HCT116 (cell line): Measurements from ENCODE around the gene STAT4. TPM values are rescaled to one million over a fixed set of nuclear protein-coding genes. Genes with fewer than 3 reads are reported as not detected.

Source experiments
- ATAC-seq: fragments of 200-7000 bp; cut with Tn5 transposase; 2 replicates; pipeline ENCODE4 v1.9.1; 2020; ENCODE audit warnings: mild to moderate bottlenecking, moderate library complexity
- BruUV-seq: library from RNA; stranded (reverse); fragments of 400-500 nt; replicated peaks from 2 replicates; lab custom pipeline; 2021; lab: Mats Ljungman, UMichigan
- CTCF ChIA-PET: fragments of 300-600 bp; sonication (Branson Sonifier 250); formaldehyde crosslinking; loops from one replicate; lab custom pipeline; 2021; ENCODE audit warnings: antibody characterized with exemption; lab: Charles Lee
- POLR2A ChIA-PET: fragments of 300-600, 350-600 bp; sonication (Branson Sonifier 250); formaldehyde crosslinking; loops from one replicate; lab custom pipeline; 2021; ENCODE audit warnings: antibody characterized with exemption; lab: Charles Lee
- RAD21 ChIA-PET, 2 experiments: fragments of 300-600 bp; sonication (Branson Sonifier 250); formaldehyde crosslinking; loops; one replicate each; lab custom pipeline; 2023; ENCODE audit warnings: low total read pairs in 2 of 2; ENCODE audit not compliant: uncharacterized antibody in 2 of 2, unreplicated experiment in 2 of 2, low non-redundant PET in 1 of 2; lab: Charles Lee
- DNase-seq: peaks from one replicate; pipeline ENCODE4 v3.0.0-alpha.2; 2010; ENCODE audit warnings: low read depth, low spot score
- H2AFZ ChIP-seq: fragments of 200-600 bp; shearing (Covaris generic), sonication (generic); 2 replicates; pipeline ENCODE4 v1.6.1; 2017; ENCODE audit warnings: low read depth, mixed run types, mixed read lengths, antibody characterized with exemption, low read length; ENCODE audit not compliant: poor library complexity, severe bottlenecking
- H3K27ac ChIP-seq: 2 replicates; pipeline ENCODE4 v1.5.1; 2012; ENCODE audit warnings: low read depth, low read length
- H3K27me3 ChIP-seq: fragments of 200-600 bp; sonication (generic); 2 replicates; pipeline ENCODE4 v1.6.1; 2016; ENCODE audit warnings: mixed run types, low read length, mixed read lengths; ENCODE audit not compliant: insufficient read depth
- H3K36me3 ChIP-seq, 2 experiments: fragments of 200-500 bp in 1 of 2; fragments of 200-600 bp in 1 of 2; sonication (Bioruptor generic) in 1 of 2; sonication (generic) in 1 of 2; 2 replicates each; pipeline versions ENCODE4 v1.5.1 to v1.6.1; 2014 to 2016; ENCODE audit warnings: low read length in 2 of 2, inconsistent platforms in 1 of 2, mixed read lengths in 1 of 2, mixed run types in 1 of 2; ENCODE audit not compliant: insufficient read depth in 2 of 2, control insufficient read depth in 1 of 2
- H3K4me1 ChIP-seq, 2 experiments: fragments of 200-600 bp in 1 of 2; sonication (generic) in 1 of 2; 2 replicates each; pipeline versions ENCODE4 v1.5.1 to v1.6.1; 2012 to 2017; ENCODE audit warnings: low read length in 2 of 2, inconsistent platforms in 1 of 2, mild to moderate bottlenecking in 1 of 2, mixed read lengths in 1 of 2, mixed run types in 1 of 2, moderate library complexity in 1 of 2; ENCODE audit not compliant: insufficient read depth in 2 of 2, control insufficient read depth in 1 of 2
- H3K4me2 ChIP-seq: fragments of 200-600 bp; sonication (generic); 2 replicates; pipeline ENCODE4 v1.6.1; 2017; ENCODE audit warnings: mixed run types, low read length, mixed read lengths
- H3K4me3 ChIP-seq, 2 experiments: fragments of 200-600 bp in 1 of 2; sonication (generic) in 1 of 2; replicated peaks in 1 of 2; 2 replicates each; pipeline ENCODE4 v1.5.1; 2011 to 2016; ENCODE audit warnings: low read length in 2 of 2, control low read depth in 1 of 2, low read depth in 1 of 2, mild to moderate bottlenecking in 1 of 2, mixed read lengths in 1 of 2, mixed run types in 1 of 2
- H3K79me2 ChIP-seq: fragments of 200-600 bp; sonication (generic); 2 replicates; pipeline ENCODE4 v1.6.1; 2017; ENCODE audit warnings: mild to moderate bottlenecking, mixed run types, low read length, moderate library complexity, mixed read lengths; ENCODE audit not compliant: insufficient read depth
- H3K9ac ChIP-seq: fragments of 200-600 bp; sonication (generic); 2 replicates; pipeline ENCODE4 v1.6.1; 2016; ENCODE audit warnings: low read length, mixed read lengths
- H3K9me2 ChIP-seq: fragments of 200-600 bp; sonication (generic), shearing (Covaris generic); 2 replicates; pipeline ENCODE4 v1.6.1; 2017; ENCODE audit warnings: mixed run types, mild to moderate bottlenecking, moderate library complexity; ENCODE audit not compliant: insufficient read depth
- H3K9me3 ChIP-seq, 2 experiments: fragments of 200-500 bp in 1 of 2; fragments of 200-600 bp in 1 of 2; sonication (Bioruptor generic) in 1 of 2; sonication (generic) in 1 of 2; 2 replicates each; pipeline ENCODE4 v1.6.1; 2014 to 2017; ENCODE audit warnings: low read length in 2 of 2, mixed read lengths in 2 of 2, inconsistent platforms in 1 of 2, low read depth in 1 of 2, mild to moderate bottlenecking in 1 of 2, mixed run types in 1 of 2, moderate library complexity in 1 of 2; ENCODE audit not compliant: control insufficient read depth in 1 of 2, insufficient read depth in 1 of 2
- H4K20me1 ChIP-seq: fragments of 200-600 bp; sonication (generic), shearing (Covaris generic); 2 replicates; pipeline ENCODE4 v1.6.1; 2017; ENCODE audit warnings: mixed run types, mild to moderate bottlenecking, moderate library complexity; ENCODE audit not compliant: insufficient read depth
- CBX3 ChIP-seq: IDR thresholded peaks from 2 replicates; pipeline ENCODE4 v1.6.1; 2012; ENCODE audit warnings: low read depth
- CEBPB ChIP-seq: IDR thresholded peaks from 2 replicates; pipeline ENCODE4 v1.6.1; 2012; ENCODE audit warnings: low read depth
- EGR1 ChIP-seq: IDR thresholded peaks from 2 replicates; pipeline ENCODE4 v1.6.1; 2012; ENCODE audit warnings: low read depth
- ELF1 ChIP-seq: IDR thresholded peaks from 2 replicates; pipeline ENCODE4 v1.6.1; 2012; ENCODE audit warnings: low read depth, borderline replicate concordance
- EZH2phosphoT487 ChIP-seq: fragments of 200-600 bp; IDR thresholded peaks from 2 replicates; pipeline ENCODE4 v1.6.1; 2018; ENCODE audit warnings: antibody characterized with exemption, borderline replicate concordance
- JUND ChIP-seq: IDR thresholded peaks from 2 replicates; pipeline ENCODE4 v1.6.1; 2012
- SIN3A ChIP-seq: IDR thresholded peaks from 2 replicates; pipeline ENCODE4 v1.6.1; 2012; ENCODE audit warnings: low read depth
- SP1 ChIP-seq: IDR thresholded peaks from 2 replicates; pipeline ENCODE4 v1.6.1; 2012; ENCODE audit warnings: low read depth
- ZNF274 ChIP-seq: fragments of 200-500 bp; sonication (Bioruptor generic); IDR thresholded peaks from 2 replicates; pipeline ENCODE4 v1.6.1; 2014; ENCODE audit warnings: mild to moderate bottlenecking, low read depth, low read length, inconsistent platforms
- intact Hi-C: fragments of 100-400 bp; cut with micrococcal nuclease; formaldehyde crosslinking; loops from 2 replicates; pipeline ENCODE4 v1.10.0; 2022
- total RNA-seq: library from RNA; stranded (reverse); gene quantifications from one replicate; pipeline ENCODE4 v1.2.1, GENCODE V29; 2021; ENCODE audit not compliant: unreplicated experiment
- TF ChIP-seq, protein P1 (sequence below), 3 experiments: fragments of 200-600 bp in 1 of 3; sonication (generic) in 1 of 3; IDR thresholded peaks in 2 of 3; conservative IDR thresholded peaks in 1 of 3; 2 replicates each; pipeline ENCODE4 v1.5.1; 2012 to 2017; ENCODE audit warnings: low read depth in 2 of 3, low read length in 2 of 3, antibody characterized with exemption in 1 of 3, borderline replicate concordance in 1 of 3, control low read depth in 1 of 3, mild to moderate bottlenecking in 1 of 3, mixed read lengths in 1 of 3, mixed run types in 1 of 3, moderate library complexity in 1 of 3; ENCODE audit not compliant: insufficient read depth in 1 of 3
- TF ChIP-seq, protein P2 (sequence below): IDR thresholded peaks from 2 replicates; pipeline ENCODE4 v1.6.1; 2011; ENCODE audit warnings: mild to moderate bottlenecking, low read length, moderate library complexity; ENCODE audit not compliant: insufficient replicate concordance; ENCODE audit errors: extremely low read depth
- TF ChIP-seq, protein P3 (sequence below): IDR thresholded peaks from 2 replicates; pipeline ENCODE4 v1.6.1; 2012
- TF ChIP-seq, protein P4 (sequence below): IDR thresholded peaks from 2 replicates; pipeline ENCODE4 v1.6.1; 2012; ENCODE audit warnings: low read depth

Gene STAT4
- total RNA-seq, 1 experiment from 2014 or later, result 2.0 TPM

DNA sequence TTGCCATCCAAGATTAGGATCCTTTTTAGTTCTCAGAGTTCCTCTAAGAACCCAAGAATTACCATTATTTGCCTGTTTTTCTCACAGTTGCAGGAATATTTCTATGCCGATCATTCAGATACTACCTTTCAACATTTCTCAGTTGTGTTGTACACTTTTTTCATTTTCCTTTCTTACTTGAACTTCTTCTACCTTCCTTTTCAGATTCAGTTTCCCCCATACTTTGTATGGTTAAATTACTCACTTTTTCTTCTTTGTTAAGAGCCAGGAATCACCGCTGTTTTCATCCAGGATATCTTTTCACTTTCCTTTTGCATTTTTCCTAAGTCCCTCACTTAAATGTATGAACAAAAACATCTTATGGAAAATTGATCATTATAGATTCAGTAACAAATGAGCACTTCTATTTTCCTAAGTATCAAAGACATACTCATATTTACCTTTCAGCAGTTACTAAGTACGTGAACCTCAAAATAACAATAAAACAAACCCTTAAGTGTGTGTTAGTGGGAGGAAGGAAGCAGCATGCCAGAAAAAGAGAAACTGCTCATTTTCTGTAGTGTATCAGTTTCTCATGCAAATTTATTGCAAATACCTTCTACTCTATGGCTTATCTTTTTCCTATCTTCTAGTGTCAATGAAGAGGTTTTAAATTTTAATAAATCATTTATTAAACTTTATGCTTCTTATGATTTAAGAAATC lies 72.5 kb downstream of the STAT4 start:
- Histone ChIP-seq H3K9me3 (no peaks in the 10 kb centered on the region), H3K79me2 (no peaks in the 10 kb centered on the region), H3K27me3 (no peaks in the 10 kb centered on the region), H4K20me1 (0 out of 2 replicates have a peak, but pooled peaks cover 3% of the 10 kb centered on the region), H3K4me1 (no peaks in the 10 kb centered on the region), H3K4me3 (no peak overlapping the region), H2AFZ (no peak overlapping the region), H3K4me2 (no peak overlapping the region), H3K27ac (no peak overlapping the region), H3K9ac (no peak overlapping the region), H3K9me2 (no peaks in the 10 kb centered on the region), H3K36me3 (no peaks in the 10 kb centered on the region)
- no peak for ATAC-seq
- no peak for TF ChIP-seq CEBPB
- no peak for TF ChIP-seq SP1
- no peak for TF ChIP-seq SIN3A
- no peak for TF ChIP-seq ELF1
- TF ChIP-seq, protein P1, sequence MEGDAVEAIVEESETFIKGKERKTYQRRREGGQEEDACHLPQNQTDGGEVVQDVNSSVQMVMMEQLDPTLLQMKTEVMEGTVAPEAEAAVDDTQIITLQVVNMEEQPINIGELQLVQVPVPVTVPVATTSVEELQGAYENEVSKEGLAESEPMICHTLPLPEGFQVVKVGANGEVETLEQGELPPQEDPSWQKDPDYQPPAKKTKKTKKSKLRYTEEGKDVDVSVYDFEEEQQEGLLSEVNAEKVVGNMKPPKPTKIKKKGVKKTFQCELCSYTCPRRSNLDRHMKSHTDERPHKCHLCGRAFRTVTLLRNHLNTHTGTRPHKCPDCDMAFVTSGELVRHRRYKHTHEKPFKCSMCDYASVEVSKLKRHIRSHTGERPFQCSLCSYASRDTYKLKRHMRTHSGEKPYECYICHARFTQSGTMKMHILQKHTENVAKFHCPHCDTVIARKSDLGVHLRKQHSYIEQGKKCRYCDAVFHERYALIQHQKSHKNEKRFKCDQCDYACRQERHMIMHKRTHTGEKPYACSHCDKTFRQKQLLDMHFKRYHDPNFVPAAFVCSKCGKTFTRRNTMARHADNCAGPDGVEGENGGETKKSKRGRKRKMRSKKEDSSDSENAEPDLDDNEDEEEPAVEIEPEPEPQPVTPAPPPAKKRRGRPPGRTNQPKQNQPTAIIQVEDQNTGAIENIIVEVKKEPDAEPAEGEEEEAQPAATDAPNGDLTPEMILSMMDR (IDR thresholded peaks at IDR 0.05 in 2 of 3, conservative IDR thresholded peaks at IDR 0.05 in 1 of 3; ENCODE audit: borderline replicate concordance in 1 of 3, insufficient read depth in 1 of 3, low read depth in 2 of 3, low read length in 2 of 3), result no peak
- TF ChIP-seq EZH2phosphoT487, result no peak
- TF ChIP-seq CBX3, result no peak
- no peak for TF ChIP-seq EGR1
- TF ChIP-seq ZNF274, result no peak
- TF ChIP-seq, protein P2, sequence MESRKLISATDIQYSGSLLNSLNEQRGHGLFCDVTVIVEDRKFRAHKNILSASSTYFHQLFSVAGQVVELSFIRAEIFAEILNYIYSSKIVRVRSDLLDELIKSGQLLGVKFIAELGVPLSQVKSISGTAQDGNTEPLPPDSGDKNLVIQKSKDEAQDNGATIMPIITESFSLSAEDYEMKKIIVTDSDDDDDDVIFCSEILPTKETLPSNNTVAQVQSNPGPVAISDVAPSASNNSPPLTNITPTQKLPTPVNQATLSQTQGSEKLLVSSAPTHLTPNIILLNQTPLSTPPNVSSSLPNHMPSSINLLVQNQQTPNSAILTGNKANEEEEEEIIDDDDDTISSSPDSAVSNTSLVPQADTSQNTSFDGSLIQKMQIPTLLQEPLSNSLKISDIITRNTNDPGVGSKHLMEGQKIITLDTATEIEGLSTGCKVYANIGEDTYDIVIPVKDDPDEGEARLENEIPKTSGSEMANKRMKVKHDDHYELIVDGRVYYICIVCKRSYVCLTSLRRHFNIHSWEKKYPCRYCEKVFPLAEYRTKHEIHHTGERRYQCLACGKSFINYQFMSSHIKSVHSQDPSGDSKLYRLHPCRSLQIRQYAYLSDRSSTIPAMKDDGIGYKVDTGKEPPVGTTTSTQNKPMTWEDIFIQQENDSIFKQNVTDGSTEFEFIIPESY, result no peak
- TF ChIP-seq, protein P3, sequence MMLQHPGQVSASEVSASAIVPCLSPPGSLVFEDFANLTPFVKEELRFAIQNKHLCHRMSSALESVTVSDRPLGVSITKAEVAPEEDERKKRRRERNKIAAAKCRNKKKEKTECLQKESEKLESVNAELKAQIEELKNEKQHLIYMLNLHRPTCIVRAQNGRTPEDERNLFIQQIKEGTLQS, result no peak
- TF ChIP-seq, protein P4, sequence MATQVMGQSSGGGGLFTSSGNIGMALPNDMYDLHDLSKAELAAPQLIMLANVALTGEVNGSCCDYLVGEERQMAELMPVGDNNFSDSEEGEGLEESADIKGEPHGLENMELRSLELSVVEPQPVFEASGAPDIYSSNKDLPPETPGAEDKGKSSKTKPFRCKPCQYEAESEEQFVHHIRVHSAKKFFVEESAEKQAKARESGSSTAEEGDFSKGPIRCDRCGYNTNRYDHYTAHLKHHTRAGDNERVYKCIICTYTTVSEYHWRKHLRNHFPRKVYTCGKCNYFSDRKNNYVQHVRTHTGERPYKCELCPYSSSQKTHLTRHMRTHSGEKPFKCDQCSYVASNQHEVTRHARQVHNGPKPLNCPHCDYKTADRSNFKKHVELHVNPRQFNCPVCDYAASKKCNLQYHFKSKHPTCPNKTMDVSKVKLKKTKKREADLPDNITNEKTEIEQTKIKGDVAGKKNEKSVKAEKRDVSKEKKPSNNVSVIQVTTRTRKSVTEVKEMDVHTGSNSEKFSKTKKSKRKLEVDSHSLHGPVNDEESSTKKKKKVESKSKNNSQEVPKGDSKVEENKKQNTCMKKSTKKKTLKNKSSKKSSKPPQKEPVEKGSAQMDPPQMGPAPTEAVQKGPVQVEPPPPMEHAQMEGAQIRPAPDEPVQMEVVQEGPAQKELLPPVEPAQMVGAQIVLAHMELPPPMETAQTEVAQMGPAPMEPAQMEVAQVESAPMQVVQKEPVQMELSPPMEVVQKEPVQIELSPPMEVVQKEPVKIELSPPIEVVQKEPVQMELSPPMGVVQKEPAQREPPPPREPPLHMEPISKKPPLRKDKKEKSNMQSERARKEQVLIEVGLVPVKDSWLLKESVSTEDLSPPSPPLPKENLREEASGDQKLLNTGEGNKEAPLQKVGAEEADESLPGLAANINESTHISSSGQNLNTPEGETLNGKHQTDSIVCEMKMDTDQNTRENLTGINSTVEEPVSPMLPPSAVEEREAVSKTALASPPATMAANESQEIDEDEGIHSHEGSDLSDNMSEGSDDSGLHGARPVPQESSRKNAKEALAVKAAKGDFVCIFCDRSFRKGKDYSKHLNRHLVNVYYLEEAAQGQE, result no peak
- no peak for TF ChIP-seq JUND
- ChIA-PET POLR2A (no interaction called here), CTCF (interaction anchor here (1.0 kb wide), 1 partner anchor 26 kb away, joined by 4 read pairs; no protein-coding TSS in a partner anchor), RAD21 (no interaction called here)
- BruUV-seq, result no TSS peak
- no peak for DNase-seq
- intact Hi-C loops, result no loop called here
